ENCODE data around the gene PAK6. TPM values are rescaled to one million over a fixed set of nuclear protein-coding genes. Genes with fewer than 3 reads are reported as not detected.

Gene PAK6
- total and polyA plus RNA-seq, 9 of the 15 experiments (the other 6 are each of a cell fraction or from before 2014, with no cell fraction given): 0.03 to 0.74 (median 0.16) TPM; not detected in 2

- H3K9me3 ChIP-seq (replicated peaks; ENCODE audit: control insufficient read depth, insufficient read depth, low read depth, low read length): no peaks in the 10 kb centered on the region
- intact Hi-C loops (cut with micrococcal nuclease) (no loop called here), in situ Hi-C loops (cut with MboI) (no loop called here)
- H4K20me1 ChIP-seq (replicated peaks; ENCODE audit: control insufficient read depth, insufficient read depth, low read length): no peaks in the 10 kb centered on the region
- DNase-seq (ENCODE audit: extremely low read depth in 1 of 4, low spot score in 3 of 4) (no peak), ATAC-seq (no peak), FAIRE-seq (peak; percentile 6)
- no peak overlapping the region for H2AFZ ChIP-seq (ENCODE audit: low read depth, low read length)
- H3K27ac ChIP-seq (ENCODE audit: extremely low read depth, low read depth, low read length): no peak overlapping the region
- H3K4me1 ChIP-seq (replicated peaks in 1 of 2; ENCODE audit: control insufficient read depth in 2 of 2, insufficient read depth in 2 of 2, low read length in 2 of 2): peaks cover 11 to 39% of the 10 kb centered on the region in 2 experiments
- H3K9me1 ChIP-seq (ENCODE audit: control insufficient read depth, insufficient read depth, low read length): peaks cover 4% of the 10 kb centered on the region
- H3K4me3 ChIP-seq: no peak overlapping the region
- ChIA-PET POLR2A (interaction anchor here (0.5 to 0.7 kb wide), 4 partner anchors 10 to 356 kb away, joined by 3 to 4 read pairs (median 3); no protein-coding TSS in a partner anchor), CTCF (ENCODE audit: low intra/inter-chr PET ratio) (interaction anchor here (1.0 kb wide), 1 partner anchor 50 kb away, joined by 3 read pairs; no protein-coding TSS in a partner anchor)
- no peak overlapping the region for H3K4me2 ChIP-seq (ENCODE audit: insufficient read depth, low read length)
- H3K36me3 ChIP-seq (ENCODE audit: control insufficient read depth, insufficient read depth, low read length): no peaks in the 10 kb centered on the region
- H3K79me2 ChIP-seq (ENCODE audit: control insufficient read depth, insufficient read depth, low read length): no peaks in the 10 kb centered on the region
- 20% methylated on average over 4 of the region's 4 CpGs for WGBS (ENCODE audit: insufficient coverage, low coverage, missing lambda C conversion rate)
- peak overlapping the region in 1 of 2 experiments; percentile 7; a peak in 1 of 4 replicates for H3K9ac ChIP-seq (ENCODE audit: insufficient read depth in 1 of 2, low read depth in 2 of 2, low read length in 2 of 2)
- BruUV-seq (replicated peaks): no TSS peak
- peaks cover 0 to 18% of the 10 kb centered on the region in 2 experiments; a peak in 2 of 5 replicates for H3K27me3 ChIP-seq (ENCODE audit: control insufficient read depth in 2 of 2, insufficient read depth in 2 of 2, low read length in 2 of 2)
- no peak for TF ChIP-seq ZNF780A (CRISPR knock-in tag; IDR thresholded peaks at IDR 0.05)
- no peak for TF ChIP-seq TSC22D4 (tag; IDR thresholded peaks at IDR 0.05)
- TF ChIP-seq ZNF133 (CRISPR knock-in tag; IDR thresholded peaks at IDR 0.05): no peak
- TF ChIP-seq STAT5B (CRISPR knock-in tag; IDR thresholded peaks at IDR 0.05): no peak
- TF ChIP-seq RBM14 (IDR thresholded peaks at IDR 0.05; ENCODE audit: borderline replicate concordance, insufficient read depth, low read depth, low read length): no peak
- TF ChIP-seq ZNF609 (CRISPR knock-in tag; IDR thresholded peaks at IDR 0.05; ENCODE audit: borderline replicate concordance): no peak
- TF ChIP-seq RBM25 (IDR thresholded peaks at IDR 0.05; ENCODE audit: low read depth, low read length, severe bottlenecking): no peak
- no peak for TF ChIP-seq CCNT2 (IDR thresholded peaks at IDR 0.05; ENCODE audit: borderline replicate concordance, extremely low read depth, insufficient read length, low read depth, low read length)
- TF ChIP-seq ZNF431 (CRISPR knock-in tag; IDR thresholded peaks at IDR 0.05): no peak
- no peak for TF ChIP-seq SNRNP70 (optimal IDR thresholded peaks at IDR 0.05; ENCODE audit: low read depth, low read length)
- TF ChIP-seq ZNF282 (CRISPR knock-in tag; IDR thresholded peaks at IDR 0.05): no peak
- no peak for TF ChIP-seq RBM15 (IDR thresholded peaks at IDR 0.05; ENCODE audit: insufficient read depth, low read length)
- TF ChIP-seq USF2 (CRISPR knock-in tag; IDR thresholded peaks at IDR 0.05): no peak
- TF ChIP-seq NR4A1 (CRISPR knock-in tag; IDR thresholded peaks at IDR 0.05): no peak
- TF ChIP-seq NR4A1 (tag; IDR thresholded peaks at IDR 0.05): no peak
- no peak for TF ChIP-seq ZFP91 (CRISPR knock-in tag; IDR thresholded peaks at IDR 0.05)
These were observed 28.8 kb downstream of the PAK6 start for GRCh38 chr15:40267670-40268069.

Data from K562 (cell line).